NCI-H1694 treated with DMSO at 0.1 percent for 48 hours (cell line): ENCODE results near the gene P2RY6.
A peak's percentile ranks its signal among the peaks of the same experiment; 100 is the strongest.
"Not testable (repeated sequence)": the region's sequence is repeated elsewhere in the genome, so short reads cannot be mapped to it uniquely, and the experiment has no call there.

Experiments used
- DNase-seq: peaks from one replicate; lab custom pipeline; 2025; lab: John Stamatoyannopoulos, UW

P2RY6 gene, protein sequence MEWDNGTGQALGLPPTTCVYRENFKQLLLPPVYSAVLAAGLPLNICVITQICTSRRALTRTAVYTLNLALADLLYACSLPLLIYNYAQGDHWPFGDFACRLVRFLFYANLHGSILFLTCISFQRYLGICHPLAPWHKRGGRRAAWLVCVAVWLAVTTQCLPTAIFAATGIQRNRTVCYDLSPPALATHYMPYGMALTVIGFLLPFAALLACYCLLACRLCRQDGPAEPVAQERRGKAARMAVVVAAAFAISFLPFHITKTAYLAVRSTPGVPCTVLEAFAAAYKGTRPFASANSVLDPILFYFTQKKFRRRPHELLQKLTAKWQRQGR

DNA sequence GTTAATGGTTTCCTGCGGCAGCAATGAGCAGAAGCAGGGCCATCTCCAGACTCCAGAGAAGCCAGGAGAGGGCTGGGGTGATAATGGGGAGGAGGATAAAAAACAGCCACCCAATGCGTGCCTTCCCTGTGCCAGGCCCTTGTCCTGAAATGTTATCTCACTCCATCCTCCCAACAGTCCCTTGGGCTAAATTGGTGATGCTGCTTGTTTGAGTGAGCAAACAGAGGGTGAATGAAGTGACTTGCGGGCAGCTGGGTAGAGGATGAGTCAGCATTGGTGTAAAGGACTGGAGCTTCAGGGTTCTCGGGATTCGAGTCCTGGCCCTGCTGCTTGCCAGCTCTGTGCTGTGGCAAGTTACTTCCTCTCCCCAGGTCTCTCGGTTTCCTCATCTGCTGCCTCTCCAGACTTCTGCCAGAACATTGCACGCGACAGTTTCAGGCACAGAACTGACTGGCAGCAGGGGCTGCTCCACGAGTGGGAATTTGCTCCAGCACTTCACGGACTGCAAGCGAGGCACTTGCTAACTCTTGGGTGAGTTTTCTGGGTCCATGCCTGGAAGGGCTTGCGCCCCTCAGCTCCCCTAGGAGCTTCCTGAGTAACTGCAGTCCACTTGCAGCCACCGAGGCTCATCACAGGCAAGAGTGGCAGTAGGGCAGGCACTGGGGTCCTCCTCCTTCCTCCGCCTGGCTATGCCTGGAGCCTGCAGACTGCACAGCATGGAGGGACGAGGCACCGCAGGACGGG lies at the start of gene P2RY6:
Gene P2RY6, plus strand, starts transcription at position 403 of the 744 bp plus-strand sequence. CDS start 24,181 bp downstream, outside the sequence.
- peak; percentile 24 for DNase-seq

DNA sequence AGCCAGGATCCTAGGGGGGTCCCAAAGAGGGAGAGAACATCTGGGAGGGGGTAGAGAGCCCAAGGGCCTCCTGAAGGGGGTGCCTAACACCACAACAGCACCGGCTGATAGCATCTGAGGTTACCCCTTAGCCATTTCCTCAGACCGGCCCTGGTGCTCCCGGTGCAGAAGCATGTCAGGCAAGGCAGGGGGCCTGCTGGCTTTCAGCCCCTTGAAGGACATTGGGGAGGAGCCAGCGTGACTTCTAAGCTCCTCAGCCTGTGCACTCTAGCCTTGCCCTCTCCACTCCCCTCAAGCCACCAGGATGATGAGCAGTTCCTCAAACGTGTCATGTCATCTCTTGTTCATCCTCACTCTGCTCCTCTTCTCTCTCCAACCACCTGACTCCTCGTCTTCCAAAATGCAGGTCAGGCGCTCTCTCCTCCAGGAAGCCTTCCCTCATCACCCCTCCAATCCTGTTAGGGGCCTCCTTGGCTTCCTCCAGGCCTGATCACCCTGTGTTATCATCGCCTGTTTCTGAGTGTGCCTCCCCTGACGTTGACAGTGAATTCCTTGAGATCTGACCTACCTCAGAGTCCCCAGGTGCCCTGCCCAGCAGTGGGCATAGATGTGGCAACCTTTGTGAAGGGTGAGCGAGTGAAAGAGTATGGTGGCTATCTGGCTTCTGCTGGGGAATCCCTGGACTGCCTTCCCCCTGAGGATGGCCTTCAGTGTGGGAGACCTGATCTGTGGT lies 48.0 kb upstream of the P2RY6 start:
- DNase-seq = no peak

DNA sequence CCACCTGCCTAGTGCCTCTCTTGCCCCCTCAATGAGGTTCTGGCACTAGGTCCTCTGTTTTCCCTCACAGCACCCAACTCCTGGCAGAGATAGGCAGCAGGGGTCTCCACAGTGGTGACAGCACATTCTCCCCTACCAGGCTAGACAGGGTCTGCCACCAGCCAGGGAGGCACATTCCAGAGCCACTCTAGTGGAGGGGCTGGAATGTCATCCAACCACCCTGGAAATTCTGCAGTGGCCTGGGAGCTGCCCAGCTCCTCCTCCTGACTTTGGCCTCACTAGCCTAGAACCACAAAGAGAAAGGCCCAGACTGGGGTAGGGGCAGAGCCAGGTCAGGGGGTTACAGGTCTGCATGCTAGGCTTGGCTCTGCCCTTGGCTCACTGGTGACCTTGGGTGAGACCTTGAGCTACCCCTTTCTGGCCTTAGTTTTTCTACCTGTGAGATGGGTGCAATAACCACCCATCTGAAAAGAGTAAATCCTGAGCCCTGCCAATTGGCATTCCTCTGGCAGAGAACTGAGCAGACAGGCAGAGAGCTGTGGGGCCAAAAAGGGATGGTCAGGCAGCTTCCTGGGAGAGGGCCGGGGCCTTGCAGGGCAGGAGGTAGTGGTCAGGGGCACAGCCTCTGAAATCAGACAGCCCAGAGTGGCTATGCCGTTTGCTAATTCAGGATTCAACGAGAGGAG lies 47.0 kb upstream of the P2RY6 start:
- no peak for DNase-seq

- DNase-seq = no peak
Observed at GRCh38 chr11:73225851-73226250, 46.3 kb upstream of the P2RY6 start.

DNA sequence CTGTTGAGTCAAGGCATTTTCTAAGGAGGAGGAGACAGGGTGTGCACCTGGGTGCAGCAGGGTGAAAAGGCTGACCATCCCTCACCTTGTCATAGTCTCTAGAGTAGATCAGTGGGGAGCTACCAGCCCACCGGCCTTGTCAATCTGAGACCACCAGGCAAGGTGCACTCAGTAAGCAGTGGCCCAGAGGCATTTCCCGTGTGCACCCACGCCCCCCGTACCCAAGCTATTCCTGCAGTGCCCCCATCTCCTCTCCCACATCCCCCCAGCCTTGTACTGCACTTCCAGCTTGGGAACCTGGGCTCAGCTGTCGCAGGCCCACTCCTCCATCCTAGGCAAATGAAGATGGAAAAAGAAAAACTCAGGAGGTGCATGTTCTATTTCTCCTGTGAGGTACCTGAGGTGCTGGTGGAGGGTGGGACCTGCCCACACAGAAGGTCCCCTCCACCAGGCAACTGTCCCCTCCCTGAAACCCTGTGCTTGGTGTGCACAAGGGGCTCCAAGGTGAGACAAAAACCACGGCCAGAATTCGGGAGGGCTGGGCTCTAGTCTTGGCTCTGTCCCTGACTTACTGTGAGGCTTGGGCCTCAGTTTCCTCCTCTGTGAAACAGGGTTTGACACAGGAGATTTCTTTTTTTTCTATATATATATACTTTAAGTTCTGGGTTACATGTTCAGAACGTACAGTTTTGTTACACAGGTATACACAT lies 45.7 kb upstream of the P2RY6 start:
- no peak for DNase-seq

DNA sequence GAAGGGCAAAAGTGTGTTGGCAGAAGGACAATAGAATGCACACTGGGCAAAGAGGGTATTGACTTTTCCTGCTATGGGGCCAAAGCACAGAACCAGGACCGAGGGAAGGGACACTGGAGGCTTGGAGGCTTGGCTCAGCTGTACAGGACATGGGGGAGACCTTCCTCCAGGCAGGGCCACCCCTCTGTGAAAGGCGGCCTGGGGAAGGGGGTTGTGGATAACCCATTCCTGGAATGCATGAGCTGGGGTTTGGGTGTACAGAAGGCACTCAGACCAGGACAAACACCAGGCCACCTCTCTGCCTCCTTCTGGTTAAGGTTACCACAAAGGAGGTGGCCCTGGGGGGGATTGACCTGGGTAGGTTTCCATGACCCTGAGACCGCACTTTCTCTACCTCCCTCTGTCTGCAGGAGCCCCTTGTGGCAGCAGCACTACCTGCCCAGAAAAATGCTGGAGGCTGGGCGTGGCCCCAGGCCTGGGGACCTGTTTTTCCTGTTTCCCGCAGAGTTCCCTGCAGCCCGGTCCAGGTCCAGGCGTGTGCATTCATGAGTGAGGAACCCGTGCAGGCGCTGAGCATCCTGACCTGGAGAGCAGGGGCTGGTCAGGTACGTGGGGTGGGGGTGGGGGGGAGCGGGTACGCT lies 44.4 kb upstream of the P2RY6 start:
- DNase-seq = no peak

- DNase-seq = no peak
Observed at GRCh38 chr11:73228268-73229134, 43.6 kb upstream of the P2RY6 start.

- DNase-seq = no peak
Observed at GRCh38 chr11:73229321-73229895, 42.7 kb upstream of the P2RY6 start.

DNA sequence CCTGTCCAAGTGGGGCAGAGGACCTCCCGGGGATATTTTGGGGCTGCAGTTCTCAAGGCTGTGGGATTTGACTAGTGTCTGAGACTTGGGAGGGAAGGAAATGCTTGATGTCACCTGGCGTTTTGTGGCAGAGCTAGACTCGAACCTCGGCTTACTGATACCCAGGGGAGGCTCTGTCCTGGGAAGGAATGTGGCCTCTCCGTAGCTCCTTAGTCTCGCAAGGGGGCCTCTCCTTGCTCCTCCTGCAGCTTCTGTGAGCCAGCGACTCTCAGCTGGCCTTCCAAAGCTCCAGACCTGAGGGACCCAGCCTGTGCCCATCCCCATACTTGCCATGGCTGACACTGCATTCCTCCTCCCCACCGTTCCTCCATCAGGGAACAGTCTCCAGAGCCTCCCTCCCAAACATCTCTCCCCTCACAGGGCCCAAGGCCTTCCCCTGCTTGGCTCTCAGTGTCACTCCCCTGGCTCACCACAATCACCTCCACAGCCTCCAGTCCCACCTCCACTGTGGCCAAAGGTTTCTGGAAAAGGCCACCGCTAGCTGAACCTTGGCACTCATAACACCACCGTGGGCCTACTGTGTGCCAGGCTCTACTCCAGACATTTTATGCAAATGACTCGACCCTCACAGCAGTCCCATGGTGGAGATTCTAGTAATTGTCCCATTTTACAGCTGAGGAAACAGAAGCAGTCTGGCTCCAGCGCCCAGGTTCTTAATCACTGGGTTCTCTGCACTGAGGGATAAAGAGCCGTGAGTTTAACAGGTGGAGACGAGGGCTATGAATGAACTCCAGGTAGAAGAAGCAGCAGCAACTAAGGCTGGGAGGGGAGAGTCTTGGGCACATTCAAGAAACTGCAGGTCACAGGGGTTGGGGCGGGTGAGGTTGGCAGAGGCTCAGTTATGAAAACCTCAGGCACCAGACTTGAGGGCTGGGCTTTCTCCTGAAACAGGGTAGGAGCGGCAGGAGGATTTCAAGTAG lies 42.0 kb upstream of the P2RY6 start:
- DNase-seq = no peak

DNA sequence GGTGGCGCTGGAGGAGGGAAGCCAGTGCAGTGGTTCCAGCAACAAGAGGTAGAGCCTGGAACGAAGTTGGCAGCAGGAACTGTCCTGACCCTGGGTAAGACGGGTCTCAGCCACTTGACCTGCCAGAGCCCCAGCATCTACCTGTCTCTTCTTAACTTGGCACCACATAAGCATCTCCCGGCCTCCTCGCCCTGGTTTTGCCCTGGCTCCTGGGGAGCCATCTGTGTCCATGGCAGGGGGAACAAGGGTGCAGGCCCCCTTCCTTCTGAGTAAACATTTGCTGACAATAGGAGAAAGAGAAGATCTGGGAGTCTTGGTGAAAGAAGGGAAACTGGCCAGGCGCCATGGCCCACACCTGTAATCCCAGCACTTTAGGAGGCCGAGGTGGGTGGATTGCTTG lies 41.2 kb upstream of the P2RY6 start:
- DNase-seq = no peak

- DNase-seq = not testable (repeated sequence)
Observed at GRCh38 chr11:73232487-73232886, 39.7 kb upstream of the P2RY6 start.

DNA sequence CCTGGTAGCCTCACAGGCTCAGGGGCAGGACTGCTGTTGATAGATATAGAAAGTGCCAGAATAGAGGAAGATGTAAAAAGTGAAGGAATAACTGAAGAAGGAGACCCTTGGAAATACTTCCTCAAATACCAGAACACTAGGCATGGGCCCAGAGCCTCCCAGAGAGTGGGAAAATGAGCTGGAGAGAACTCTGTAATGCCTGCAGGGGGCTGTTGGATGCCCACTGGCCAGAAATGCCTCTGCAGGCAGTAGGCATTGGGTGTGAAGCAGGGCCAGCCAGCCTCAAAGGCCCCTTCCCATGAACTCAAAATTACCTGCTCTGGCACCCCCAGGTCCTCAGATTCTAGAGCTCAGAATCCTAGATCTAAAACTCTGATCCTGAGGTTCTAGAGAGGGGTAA lies 38.9 kb upstream of the P2RY6 start:
- DNase-seq = no peak

GRCh38 chr11:73233692-73234470 lies 38.3 kb upstream of the P2RY6 start:
- no peak for DNase-seq

DNA sequence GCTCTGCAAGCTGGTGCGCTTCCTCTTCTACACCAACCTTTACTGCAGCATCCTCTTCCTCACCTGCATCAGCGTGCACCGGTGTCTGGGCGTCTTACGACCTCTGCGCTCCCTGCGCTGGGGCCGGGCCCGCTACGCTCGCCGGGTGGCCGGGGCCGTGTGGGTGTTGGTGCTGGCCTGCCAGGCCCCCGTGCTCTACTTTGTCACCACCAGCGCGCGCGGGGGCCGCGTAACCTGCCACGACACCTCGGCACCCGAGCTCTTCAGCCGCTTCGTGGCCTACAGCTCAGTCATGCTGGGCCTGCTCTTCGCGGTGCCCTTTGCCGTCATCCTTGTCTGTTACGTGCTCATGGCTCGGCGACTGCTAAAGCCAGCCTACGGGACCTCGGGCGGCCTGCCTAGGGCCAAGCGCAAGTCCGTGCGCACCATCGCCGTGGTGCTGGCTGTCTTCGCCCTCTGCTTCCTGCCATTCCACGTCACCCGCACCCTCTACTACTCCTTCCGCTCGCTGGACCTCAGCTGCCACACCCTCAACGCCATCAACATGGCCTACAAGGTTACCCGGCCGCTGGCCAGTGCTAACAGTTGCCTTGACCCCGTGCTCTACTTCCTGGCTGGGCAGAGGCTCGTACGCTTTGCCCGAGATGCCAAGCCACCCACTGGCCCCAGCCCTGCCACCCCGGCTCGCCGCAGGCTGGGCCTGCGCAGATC lies 37.5 kb upstream of the P2RY6 start:
- no peak for DNase-seq

GRCh38 chr11:73235236-73235786 lies 36.8 kb upstream of the P2RY6 start:
- DNase-seq = no peak

GRCh38 chr11:73236205-73236765 lies 35.9 kb upstream of the P2RY6 start:
- DNase-seq = no peak
